HG03439 (cell line): ENCODE data around the gene CTSK.
"Not testable (repeated sequence)": the region's sequence is repeated elsewhere in the genome, so short reads cannot be mapped to it uniquely, and the experiment has no call there.

Source experiments
- ATAC-seq: cut with Tn5 transposase; IDR thresholded peaks from one replicate; pipeline ENCODE4 v1.9.1; 2021; ENCODE audit warnings: mild to moderate bottlenecking, moderate library complexity; ENCODE audit not compliant: unreplicated experiment

CTSK gene

DNA sequence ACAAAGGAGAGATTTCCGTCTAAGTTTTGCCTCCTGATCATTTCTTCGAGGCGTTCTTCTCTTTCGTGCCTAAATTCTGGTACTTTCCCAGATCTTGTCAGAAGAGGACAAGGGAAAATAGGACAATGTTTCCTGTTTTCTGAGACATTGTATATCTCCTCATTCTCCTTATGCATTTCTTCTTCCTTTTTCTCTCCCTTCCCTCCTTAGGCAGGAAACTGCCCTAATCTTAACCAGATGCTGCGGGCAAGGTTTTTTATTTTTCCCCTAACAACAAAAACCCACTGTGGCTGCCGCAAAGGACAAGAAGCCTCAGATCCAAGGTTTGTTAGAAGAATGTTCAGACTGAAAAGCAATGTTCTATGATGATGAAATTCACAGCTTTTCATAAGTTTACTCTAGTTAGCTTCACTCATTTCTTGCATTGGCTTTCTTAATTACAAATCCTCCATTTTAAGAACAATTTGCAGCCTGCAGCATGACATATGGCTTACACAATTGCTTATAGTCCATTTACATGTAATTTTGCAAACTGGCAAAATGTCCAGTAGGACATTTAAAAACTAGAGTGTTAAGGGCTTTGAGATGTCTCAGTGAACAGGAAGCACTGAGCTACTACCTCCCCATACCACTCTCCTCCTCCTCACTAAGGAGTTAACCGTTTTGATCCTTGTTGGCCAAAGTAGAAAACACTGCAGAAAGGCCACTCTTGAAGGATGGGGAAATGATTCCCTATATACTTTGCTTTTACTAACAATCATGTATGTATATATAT is 624 bp downstream of the CTSK start:
- ATAC-seq, result no peak

DNA sequence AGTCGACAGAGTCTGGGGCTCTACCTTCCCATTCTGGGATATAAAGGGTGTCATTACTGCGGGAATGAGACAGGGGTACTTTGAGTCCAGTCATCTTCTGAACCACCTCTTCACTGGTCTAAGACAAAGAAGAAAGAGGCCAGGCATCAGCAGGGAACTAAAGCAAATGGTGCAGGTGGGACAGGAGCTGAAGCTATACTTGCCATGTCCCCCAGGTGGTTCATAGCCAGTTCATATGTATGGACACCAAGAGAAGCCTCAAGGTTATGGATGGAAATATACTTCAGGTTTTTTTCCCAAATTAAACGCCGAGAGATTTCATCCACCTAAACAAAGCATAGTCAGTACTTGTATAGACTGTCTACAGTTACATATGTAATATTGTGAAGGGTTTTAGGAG is 2.2 kb downstream of the CTSK start:
- no peak for ATAC-seq

DNA sequence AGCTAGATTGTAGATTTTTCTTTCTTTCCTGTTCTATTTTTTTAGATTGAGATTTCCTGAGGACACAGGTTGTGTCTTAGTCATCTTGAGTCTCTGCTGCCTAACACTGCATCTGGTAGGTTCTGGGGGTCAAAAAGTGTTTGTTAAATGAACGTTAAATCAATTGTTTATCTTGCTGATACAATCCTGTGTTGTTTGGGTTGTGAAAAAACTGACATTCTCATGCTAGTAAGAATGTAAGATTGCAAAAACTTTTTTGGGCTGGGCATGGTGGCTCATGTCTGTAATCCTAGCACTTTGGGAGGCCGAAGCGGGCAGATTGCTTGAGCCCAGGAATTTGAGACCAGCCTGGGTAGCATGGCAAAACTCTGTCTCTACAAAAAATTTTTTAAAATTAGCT is 3.4 kb downstream of the CTSK start:
- ATAC-seq, result no peak

DNA sequence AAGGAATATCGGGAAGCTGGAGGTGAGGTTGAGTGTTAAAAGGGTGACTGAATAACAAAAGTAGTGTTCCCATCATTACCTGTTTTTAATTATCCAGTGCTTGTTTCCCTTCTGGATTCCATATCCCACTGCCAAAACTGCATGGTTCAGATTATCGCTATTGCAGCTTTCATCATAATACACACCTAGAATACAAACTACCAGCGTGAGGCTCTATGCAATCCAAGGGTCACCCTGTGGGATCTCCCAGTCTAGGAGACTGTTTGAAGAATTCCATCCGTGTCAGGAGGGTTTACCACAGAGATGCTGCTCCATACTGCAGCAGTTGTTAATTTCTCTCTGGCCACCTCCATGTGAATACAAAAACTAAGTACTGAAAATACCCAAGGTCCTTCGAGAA is 9.0 kb downstream of the CTSK start:
- ATAC-seq, result no peak

DNA sequence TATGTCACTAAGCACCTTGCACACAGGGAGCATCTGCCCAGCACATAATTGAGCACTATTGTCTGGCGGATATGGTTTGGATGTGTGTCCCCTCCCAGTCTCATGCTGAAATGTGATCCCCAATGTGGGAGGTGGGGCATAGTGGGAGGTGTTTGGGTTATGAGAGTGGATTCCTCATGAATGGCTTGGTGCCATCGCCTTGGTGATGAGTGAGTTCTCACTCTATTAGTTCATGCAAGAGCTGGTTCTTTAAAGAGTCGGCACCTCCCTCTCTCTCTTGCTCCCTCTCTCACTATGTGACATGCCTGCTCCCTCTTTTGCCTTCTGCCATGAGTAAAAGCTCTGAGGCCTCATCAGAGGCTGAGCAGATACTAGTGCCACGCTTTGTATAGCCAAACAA is 9.5 kb downstream of the CTSK start:
- ATAC-seq, result no peak

DNA sequence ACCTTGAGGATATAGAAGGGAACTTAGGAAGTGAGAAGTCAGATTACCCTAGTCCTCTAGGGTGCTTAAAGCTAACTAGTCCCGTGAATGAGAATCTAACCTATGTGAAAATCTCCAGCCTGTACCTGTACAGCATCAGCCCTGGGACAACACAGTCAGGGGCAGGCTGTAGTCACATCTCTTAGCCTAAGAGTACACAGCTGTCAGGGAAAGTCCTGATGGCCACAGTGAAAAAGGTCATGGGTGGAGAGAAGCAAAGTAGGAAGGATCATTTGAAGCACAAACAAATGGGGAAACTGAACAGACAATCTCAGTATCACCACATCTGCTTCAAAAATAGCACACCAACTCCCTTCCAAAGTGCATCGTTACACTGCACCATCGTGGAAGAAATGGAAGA is 11.7 kb downstream of the CTSK start:
- no peak for ATAC-seq

DNA sequence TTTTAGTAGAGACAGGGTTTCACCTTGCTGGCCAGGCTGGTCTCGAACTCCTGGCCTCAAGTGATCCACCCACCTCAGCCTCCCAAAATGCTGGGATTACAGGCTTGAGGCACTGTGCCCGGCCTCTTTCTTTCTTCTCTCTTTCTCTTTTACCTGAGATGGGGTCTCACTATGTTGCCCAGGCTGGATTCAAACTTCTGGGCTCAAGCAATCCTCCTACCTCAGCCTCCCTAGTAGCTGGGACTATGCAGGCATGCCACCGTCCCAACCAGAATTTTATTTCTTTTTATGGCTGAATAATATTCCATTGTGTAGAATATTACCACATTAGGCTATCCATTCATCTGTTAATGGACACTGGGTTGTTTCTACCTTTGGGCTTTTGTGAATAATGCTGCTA is 14.3 kb downstream of the CTSK start:
- not testable (repeated sequence) for ATAC-seq

DNA sequence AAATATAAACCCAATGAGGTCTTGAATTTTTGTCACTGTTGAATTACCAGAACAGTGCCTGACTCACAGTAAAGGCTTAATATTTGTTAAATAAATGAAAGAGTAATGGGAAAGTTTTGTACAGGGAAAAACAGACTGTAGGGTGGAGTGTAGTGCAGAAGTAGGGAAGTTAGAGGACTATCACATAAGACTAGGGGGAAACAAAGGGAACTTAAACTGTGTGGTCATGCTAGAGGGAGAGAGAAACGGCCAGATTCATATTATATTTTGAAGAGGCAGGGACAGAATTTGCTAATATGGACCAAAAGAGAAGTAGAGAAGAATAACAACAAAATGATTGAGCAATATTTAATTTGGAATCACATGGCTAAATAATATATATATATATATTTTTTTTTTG is 14.8 kb downstream of the CTSK start:
- ATAC-seq, result no peak

DNA sequence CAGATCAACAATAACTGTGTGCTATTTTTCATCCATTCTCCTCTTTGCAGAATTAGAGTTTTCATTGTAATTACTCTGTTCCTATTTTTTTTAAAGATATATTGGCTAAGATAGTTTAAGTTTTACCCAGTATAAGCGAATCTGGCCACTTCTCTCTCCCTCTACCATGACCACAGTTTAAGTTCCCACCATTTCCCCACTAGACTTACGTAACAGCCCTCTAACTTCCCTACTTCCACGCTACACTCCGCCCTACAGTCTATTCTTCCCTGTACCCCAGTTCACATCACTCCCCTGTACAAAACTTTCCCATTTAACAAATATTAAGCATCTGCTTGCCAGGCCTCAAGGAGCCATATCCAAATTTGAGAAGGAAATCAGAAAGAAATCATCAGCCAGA is 16.5 kb downstream of the CTSK start:
- no peak for ATAC-seq

DNA sequence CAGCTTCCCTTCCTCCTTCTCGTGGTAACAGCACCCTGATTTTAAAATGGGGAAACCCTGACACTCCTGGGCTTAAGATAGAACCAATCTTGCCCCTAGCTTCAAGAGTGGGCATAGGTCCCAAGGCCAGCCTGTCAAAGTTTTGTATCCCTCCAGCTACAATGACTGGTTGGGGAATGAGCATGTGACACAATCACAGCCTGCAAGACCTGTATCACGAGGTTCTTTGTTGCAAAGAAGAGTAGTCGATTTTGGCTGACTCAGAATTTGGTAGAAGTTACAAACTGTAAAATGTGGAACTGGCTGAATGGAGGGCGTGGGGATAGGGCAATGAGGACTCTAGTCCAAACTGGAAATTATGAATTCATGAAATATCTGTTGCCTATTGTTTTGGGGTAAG is 18.7 kb downstream of the CTSK start:
- ATAC-seq, result no peak

DNA sequence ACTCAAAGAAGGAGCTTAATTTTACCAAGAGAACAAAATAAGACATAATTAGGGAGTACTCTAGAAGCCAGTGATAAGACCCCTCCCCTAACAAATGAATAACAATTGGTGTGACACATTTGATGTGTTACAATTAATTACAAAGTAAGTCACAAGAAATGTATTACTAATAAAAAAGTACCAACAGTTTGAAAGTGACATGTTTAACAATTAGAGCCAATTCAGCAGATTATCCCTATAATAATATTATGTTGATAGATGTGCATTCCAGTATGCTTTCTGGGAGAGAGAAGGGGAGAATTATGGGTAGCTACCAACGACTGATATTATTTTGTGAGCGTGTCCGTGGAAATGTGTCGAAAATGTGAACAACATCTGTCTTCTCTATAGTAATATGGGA is 19.1 kb downstream of the CTSK start:
- ATAC-seq, result no peak

DNA sequence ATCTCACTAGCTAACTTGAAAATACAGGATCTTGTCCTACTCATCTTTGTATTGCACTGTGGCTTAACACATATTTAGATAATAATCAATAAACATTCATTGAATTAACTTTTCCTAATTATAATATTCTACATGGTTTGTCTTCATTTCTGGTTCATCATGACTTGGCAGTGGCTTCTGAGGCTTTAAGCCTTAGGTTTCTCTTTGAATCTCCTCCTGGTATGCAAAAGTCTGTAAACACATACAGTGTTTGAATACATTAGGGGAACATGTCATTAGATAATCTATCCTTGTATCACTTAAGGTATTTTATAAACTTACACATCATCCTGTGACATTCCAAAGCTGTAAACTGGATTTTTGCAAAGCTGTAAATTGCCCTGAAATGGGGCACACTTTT is 20.6 kb downstream of the CTSK start:
- no peak for ATAC-seq

DNA sequence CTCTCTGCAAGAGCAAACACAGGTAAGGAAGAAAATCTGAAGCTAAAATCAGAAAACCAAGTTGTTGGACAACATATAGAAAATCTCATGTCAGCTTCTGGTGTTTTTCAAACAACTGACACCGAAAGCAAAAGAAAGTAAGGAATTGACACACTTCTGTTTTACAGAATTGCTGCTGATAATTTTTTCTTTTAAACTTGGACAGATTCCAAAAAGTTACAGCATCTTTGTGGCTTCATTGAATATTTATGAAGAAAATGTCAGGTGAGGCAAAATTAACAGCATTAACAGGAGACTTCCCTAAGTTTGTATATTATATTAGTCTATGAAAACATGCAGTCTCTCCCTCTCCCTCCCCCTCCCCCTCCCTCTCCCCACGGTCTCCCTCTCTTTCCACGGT is 27.6 kb downstream of the CTSK start:
- no peak for ATAC-seq

DNA sequence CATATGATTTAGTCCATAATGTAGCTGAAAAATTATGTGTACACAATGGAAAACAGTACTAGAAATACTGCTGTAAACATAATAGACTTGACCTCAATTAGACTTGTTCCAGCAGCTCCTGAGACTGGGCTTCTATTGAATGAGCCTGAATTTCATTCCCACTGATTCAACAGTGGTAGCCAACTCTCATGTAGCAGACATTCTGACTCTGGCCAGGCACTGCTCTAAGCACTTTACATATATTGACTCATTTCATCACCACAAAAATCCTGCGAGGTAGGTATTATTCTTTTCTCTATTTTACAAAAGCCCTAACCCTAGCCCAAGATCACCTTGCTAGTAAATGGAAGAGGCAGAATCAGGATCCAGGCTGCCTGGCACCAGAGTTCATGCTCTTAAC is 29.7 kb downstream of the CTSK start:
- no peak for ATAC-seq

DNA sequence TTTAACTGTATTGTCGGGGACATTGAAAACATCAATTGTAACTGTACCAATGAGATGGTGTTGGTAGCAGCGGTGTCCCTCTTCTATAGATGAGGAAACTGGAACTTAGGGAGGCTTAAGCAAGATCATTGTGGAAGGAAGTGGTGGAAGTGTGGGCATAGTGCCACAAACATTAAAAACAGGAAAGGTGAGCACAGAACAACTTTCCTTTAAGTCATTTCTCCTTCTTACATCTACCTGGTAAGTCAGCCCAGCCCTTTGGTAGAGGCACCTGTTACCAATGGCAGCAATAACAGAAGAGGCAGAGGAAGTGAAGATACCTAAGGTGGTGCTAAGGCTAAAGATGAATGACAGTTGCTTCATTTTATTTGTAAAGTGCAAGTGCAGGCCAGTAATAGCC is 30.5 kb downstream of the CTSK start:
- ATAC-seq, result no peak

DNA sequence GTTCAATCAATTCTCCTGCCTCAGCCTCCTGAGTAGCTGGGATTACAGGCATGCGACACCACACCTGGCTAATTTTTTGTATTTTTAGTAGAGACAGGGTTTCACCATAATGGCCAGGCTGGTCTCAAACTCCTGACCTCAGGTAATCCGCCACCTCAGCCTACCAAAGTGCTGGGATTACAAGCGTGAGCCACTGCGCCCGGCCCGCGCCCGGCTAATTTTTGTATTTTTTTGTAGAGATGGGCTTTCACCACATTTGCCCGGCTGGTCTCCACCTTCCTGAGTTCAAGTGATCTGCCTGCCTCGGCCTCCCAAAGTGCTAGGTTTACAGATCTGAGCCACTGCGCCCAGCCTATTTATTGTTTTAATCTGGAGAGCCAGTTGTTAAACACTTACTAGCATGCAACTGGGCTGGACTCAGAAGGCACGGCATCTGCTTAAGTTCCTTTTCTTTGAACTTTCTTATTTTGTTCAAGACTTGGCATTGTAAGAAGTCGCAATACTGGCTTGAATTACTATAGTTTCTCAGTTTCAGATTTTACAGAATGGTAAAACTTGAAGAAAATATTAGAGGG is 32.0 kb downstream of the CTSK start:
- not testable (repeated sequence) for ATAC-seq

DNA sequence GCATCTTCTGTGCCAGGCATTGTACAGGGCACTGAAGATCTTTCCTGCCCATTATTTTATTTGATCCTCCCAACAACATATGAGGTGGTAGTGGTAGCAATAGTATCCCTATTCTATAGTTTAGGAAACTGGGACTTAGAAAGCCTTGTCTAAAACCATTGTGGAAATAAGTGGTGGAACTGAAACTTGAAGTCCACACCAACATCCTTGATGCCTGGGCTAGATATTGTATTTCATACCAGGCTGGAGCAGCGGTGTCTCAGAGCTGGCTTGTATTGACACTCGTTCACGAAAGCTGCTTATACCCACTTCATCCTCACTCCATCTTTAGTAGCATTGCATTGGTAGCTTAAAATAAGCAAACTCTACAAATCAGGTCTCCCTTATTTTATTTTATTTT is 32.8 kb downstream of the CTSK start:
- no peak for ATAC-seq

DNA sequence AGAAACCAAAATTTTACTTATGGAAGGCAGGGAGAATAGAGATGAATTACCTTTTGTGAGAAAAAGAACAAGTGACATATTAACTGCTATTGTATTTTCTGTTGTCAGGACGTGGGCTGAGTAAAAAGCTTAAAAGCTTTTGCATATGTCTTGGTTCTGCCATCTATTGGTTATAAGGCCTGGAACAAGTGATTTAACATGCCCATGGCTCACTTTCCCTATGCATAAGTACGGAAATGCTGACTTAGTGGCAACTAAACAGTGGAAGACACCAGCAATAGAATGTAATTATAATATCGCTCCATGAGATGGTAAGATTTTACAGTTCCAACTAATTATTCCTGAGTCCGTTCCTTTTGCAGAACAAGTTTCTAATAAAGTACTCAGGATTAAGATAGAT is 35.7 kb downstream of the CTSK start:
- ATAC-seq, result no peak

DNA sequence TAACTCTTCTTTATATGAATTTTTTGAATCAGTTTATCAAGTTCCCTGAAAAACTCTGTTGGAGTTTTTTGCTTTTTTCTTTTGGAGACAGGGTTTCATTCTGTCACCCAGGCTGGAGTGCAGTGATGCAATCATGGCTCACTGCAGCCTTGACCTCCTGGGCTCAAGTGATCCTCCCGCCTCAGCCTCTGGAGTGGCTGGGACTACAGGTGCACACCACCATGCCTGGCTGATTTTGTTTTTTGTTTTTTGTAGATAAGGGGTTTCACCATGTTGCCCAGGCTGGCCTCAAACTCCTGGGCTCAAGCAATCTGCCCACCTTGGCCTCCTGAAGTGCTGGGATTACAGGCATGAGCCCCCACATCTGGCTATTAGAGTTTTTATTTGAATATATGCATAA is 40.4 kb downstream of the CTSK start:
- ATAC-seq, result not testable (repeated sequence)

DNA sequence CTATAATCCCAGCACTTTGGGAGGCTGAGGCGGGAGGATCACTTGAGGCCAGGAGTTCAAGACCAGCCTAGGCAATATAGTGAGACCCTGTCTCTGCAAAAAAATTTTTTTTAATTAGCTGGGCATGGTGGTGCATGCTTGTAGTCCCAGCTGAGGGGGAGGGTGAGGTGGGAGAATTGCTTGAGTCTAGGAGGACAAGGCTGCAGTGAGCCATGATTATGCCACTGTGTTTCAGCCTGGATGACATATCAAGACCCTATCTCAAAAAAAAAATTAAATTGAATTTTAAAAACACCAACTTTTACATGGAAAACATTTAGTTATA is 42.1 kb downstream of the CTSK start:
- peak; percentile 32 for ATAC-seq

DNA sequence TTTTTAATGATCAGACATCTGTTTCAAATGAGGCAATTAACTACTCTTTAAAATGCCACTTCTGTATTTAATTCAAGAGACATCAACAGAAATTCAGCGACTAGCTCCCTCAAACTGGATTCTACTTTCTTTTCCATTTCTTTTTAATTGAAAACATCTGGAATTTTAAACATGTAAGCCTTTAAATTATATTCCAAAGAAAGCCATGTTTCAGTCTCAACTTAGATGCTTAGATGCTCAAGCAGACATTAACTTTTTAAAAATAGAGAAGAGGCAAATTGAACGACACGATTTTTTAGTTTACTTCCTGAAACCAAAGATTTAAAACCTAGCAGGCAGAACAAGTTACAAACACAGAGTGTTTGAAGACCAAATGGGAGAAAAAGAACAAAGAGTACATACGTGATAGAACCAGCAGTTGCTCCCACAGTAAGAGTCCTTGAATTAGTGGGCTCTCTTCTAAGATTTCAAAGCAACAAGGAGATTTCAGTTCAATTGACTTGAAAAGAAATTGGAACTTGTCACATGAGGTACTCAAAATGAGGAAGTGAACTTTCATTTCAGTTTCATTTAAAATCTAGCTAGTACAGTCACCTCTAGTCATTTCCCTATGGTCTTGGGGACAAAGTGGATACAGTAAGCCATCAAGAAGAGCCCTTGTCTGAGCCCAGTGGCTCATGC is 42.6 kb downstream of the CTSK start, which contains the start of gene CTSS:
Gene CTSS, minus strand, starts transcription at position 483 of the 681 bp plus-strand sequence. CDS start 1,015 bp downstream, outside the sequence.
- ATAC-seq, result peak; percentile 83

DNA sequence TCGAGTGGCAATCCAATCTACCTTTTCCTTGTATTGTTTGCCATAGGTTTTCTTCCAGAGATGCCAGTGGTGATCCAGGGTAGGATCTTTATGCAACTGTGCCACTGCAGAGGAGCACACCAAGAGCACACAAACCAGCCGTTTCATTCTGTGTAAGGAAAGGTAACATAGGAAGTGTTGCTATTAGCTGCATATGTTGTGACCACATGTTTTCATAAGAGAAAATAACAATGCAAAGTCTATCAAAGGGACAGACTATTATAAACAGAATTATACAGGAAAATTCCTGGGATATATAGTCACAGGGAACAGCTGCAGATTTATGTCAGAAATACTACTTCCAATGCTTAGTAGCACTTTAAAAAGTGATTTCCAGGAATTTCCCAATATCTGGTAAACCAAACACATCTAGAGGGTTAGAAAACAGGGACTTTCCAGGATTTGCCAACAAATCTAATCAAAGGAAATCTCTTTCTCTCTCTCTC is 43.4 kb downstream of the CTSK start:
- no peak for ATAC-seq
